SU-DHL-6 (cell line): ENCODE data around the gene ARHGAP11B.
"Not testable (repeated sequence)": the region's sequence is repeated elsewhere in the genome, so short reads cannot be mapped to it uniquely, and the experiment has no call there.

Experiments used
- EZH2phosphoT487 ChIP-seq: fragments of 200-600 bp; sonication (generic), shearing (Covaris generic); conservative IDR thresholded peaks from 2 replicates; pipeline ENCODE4 v1.6.1; 2018; ENCODE audit warnings: mild to moderate bottlenecking, antibody characterized with exemption, low read length, moderate library complexity, mixed read lengths
- TF ChIP-seq, protein P1 (sequence below): fragments of 200-600 bp; sonication (generic); IDR thresholded peaks from one replicate; pipeline ENCODE4 v1.5.1; 2017; ENCODE audit warnings: antibody characterized with exemption, mild to moderate bottlenecking, low read length, moderate library complexity; ENCODE audit not compliant: insufficient read depth, poor library complexity, severe bottlenecking

GRCh38 chr15:30580716-30581115, 45.2 kb upstream of the ARHGAP11B start:
- TF ChIP-seq, protein P1, sequence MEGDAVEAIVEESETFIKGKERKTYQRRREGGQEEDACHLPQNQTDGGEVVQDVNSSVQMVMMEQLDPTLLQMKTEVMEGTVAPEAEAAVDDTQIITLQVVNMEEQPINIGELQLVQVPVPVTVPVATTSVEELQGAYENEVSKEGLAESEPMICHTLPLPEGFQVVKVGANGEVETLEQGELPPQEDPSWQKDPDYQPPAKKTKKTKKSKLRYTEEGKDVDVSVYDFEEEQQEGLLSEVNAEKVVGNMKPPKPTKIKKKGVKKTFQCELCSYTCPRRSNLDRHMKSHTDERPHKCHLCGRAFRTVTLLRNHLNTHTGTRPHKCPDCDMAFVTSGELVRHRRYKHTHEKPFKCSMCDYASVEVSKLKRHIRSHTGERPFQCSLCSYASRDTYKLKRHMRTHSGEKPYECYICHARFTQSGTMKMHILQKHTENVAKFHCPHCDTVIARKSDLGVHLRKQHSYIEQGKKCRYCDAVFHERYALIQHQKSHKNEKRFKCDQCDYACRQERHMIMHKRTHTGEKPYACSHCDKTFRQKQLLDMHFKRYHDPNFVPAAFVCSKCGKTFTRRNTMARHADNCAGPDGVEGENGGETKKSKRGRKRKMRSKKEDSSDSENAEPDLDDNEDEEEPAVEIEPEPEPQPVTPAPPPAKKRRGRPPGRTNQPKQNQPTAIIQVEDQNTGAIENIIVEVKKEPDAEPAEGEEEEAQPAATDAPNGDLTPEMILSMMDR = not testable (repeated sequence)
- not testable (repeated sequence) for TF ChIP-seq EZH2phosphoT487
